K562 (cell line): ENCODE measurements around the gene AKAP13. TPM values are rescaled to one million over a fixed set of nuclear protein-coding genes. Genes with fewer than 3 reads are reported as not detected.
A peak's percentile ranks its signal among the peaks of the same experiment; 100 is the strongest.
"Not testable (repeated sequence)": the region's sequence is repeated elsewhere in the genome, so short reads cannot be mapped to it uniquely, and the experiment has no call there.

Experiments used
- ATAC-seq: fragments of 200-7000 bp; cut with Tn5 transposase; 3 replicates; pipeline ENCODE4 v1.9.1; 2020; ENCODE audit warnings: moderate library complexity
- BruUV-seq: library from RNA; stranded (reverse); fragments of 400-500 nt; replicated peaks from 2 replicates; lab custom pipeline; 2021; lab: Mats Ljungman, UMichigan
- CTCF ChIA-PET: fragments of 300-600 bp; formaldehyde crosslinking; extraction: SDS; loops from one replicate; lab custom pipeline; 2021; ENCODE audit warnings: low intra/inter-chr PET ratio; lab: Yijun Ruan, JAX
- POLR2A ChIA-PET: fragments of 300-600, 350-650 bp; sonication (Branson Sonifier 250); formaldehyde crosslinking; extraction: SDS; loops from one replicate; lab custom pipeline; 2021; ENCODE audit warnings: antibody characterized with exemption, inconsistent platforms; lab: Yijun Ruan, JAX
- DNase-seq, 4 experiments: peaks; one replicate each; pipeline versions ENCODE4 v3.0.0 to v3.0.0-alpha.2; 2011 to 2018; ENCODE audit warnings: low spot score in 3 of 4, mixed read lengths in 3 of 4; ENCODE audit errors: extremely low read depth in 1 of 4
- FAIRE-seq: peaks from 2 replicates; lab custom pipeline; 2011; peaks lifted over from hg19 to GRCh38; lab: Jason Lieb, UNC
- H2AFZ ChIP-seq: 2 replicates; pipeline ENCODE4 v1.6.0; 2011; ENCODE audit warnings: low read depth, low read length, control low read depth, inconsistent platforms
- H3K27ac ChIP-seq: fragments of 200-600 bp; 3 replicates; pipeline ENCODE4 v1.8.0; 2011; ENCODE audit warnings: low read depth, mild to moderate bottlenecking, control low read depth, inconsistent platforms, low read length, moderate library complexity, mixed read lengths; ENCODE audit errors: extremely low read depth
- H3K27me3 ChIP-seq, 2 experiments: fragments of 300-600 bp in 1 of 2; 2 replicates in 1 of 2; 3 replicates in 1 of 2; pipeline versions ENCODE4 v1.6.0 to v1.8.0; 2011; ENCODE audit warnings: inconsistent platforms in 2 of 2, low read length in 2 of 2, mild to moderate bottlenecking in 1 of 2, mixed read lengths in 1 of 2, moderate library complexity in 1 of 2; ENCODE audit not compliant: control insufficient read depth in 2 of 2, insufficient read depth in 2 of 2
- H3K36me3 ChIP-seq: fragments of 300-600 bp; 3 replicates; pipeline ENCODE4 v1.8.0; 2011; ENCODE audit warnings: mild to moderate bottlenecking, low read length, inconsistent platforms; ENCODE audit not compliant: control insufficient read depth, insufficient read depth
- H3K4me1 ChIP-seq, 2 experiments: fragments of 200-600 bp in 1 of 2; replicated peaks in 1 of 2; 2 replicates in 1 of 2; 3 replicates in 1 of 2; pipeline versions ENCODE4 v1.5.1 to v1.8.0; 2011; ENCODE audit warnings: inconsistent platforms in 2 of 2, low read length in 2 of 2, mild to moderate bottlenecking in 1 of 2, mixed read lengths in 1 of 2, moderate library complexity in 1 of 2; ENCODE audit not compliant: control insufficient read depth in 2 of 2, insufficient read depth in 2 of 2
- H3K4me2 ChIP-seq: 2 replicates; pipeline ENCODE4 v1.6.1; 2011; ENCODE audit warnings: low read length, control low read depth, inconsistent platforms, mixed read lengths; ENCODE audit not compliant: insufficient read depth
- H3K4me3 ChIP-seq: fragments of 200-600 bp; sonication (generic), shearing (Covaris generic); 2 replicates; pipeline ENCODE4 v1.5.1; 2016; ENCODE audit warnings: control low read depth, inconsistent platforms
- H3K79me2 ChIP-seq: fragments of 200-600 bp; 3 replicates; pipeline ENCODE4 v1.8.0; 2011; ENCODE audit warnings: low read length, inconsistent platforms; ENCODE audit not compliant: control insufficient read depth, insufficient read depth
- H3K9ac ChIP-seq, 2 experiments: 2 replicates each; pipeline versions ENCODE4 v1.6.0 to v1.6.1; 2011; ENCODE audit warnings: low read depth in 2 of 2, low read length in 2 of 2, control low read depth in 1 of 2, inconsistent platforms in 1 of 2, mild to moderate bottlenecking in 1 of 2, mixed read lengths in 1 of 2; ENCODE audit not compliant: insufficient read depth in 1 of 2
- H3K9me1 ChIP-seq: one replicate; pipeline ENCODE4 v1.6.0; 2011; ENCODE audit warnings: inconsistent platforms, mild to moderate bottlenecking, low read length, moderate library complexity; ENCODE audit not compliant: control insufficient read depth, insufficient read depth
- H3K9me3 ChIP-seq: replicated peaks from 2 replicates; pipeline ENCODE4 v1.5.1; 2011; ENCODE audit warnings: low read depth, low read length, inconsistent platforms; ENCODE audit not compliant: control insufficient read depth, insufficient read depth
- H4K20me1 ChIP-seq: replicated peaks from 2 replicates; pipeline ENCODE4 v1.6.1; 2011; ENCODE audit warnings: low read length, inconsistent platforms, mixed read lengths; ENCODE audit not compliant: control insufficient read depth, insufficient read depth
- NR2C1 ChIP-seq, 2 experiments: fragments of 450-650 bp; IDR thresholded peaks; 2 replicates each; pipeline ENCODE4 v1.6.1; 2017; ENCODE audit warnings: mild to moderate bottlenecking in 2 of 2, antibody characterized with exemption in 1 of 2, inconsistent platforms in 1 of 2, missing compliant biosample characterization in 1 of 2, missing genetic modification characterization in 1 of 2
- RBM25 ChIP-seq: fragments of 200-400 bp; formaldehyde crosslinking; IDR thresholded peaks from 2 replicates; pipeline ENCODE4 v1.6.1; 2018; ENCODE audit warnings: low read length, low read depth, moderate library complexity; ENCODE audit not compliant: severe bottlenecking
- WGBS: fragments of 100-300 bp; shearing (Covaris generic); methylation state at CpG from one replicate; pipeline ENCODE4 v1.1.6; 2016; ENCODE audit warnings: low coverage, mixed read lengths; ENCODE audit not compliant: insufficient coverage; ENCODE audit errors: missing lambda C conversion rate; 5-methylcytosine and 5-hydroxymethylcytosine counted together
- in situ Hi-C: fragments of 300-500 bp; cut with MboI; formaldehyde crosslinking; loops from 4 replicates; pipeline ENCODE4 v1.15.0; 2018; ENCODE audit warnings: inconsistent platforms, mixed read lengths
- intact Hi-C: fragments of 100-400 bp; cut with micrococcal nuclease; formaldehyde crosslinking; loops from 2 replicates; pipeline ENCODE4 v1.14.2; 2022
- polyA plus RNA-seq, 8 experiments: library from polyadenylated mRNA; depleted of rRNA in 4 of 8; stranded (reverse) in 5 of 8; unstranded in 3 of 8; fragments of >200 nt; fragmentation: Nextera tagmentation in 2 of 8; fragmentation: Illumina TruSeq in 1 of 8; extraction: Ambion mirVana in 2 of 8; extraction: Trizol in 1 of 8; gene quantifications; 2 replicates each; pipeline versions ENCODE4 v1.2.1 to v1.2.3, GENCODE V29; 2011 to 2014; ENCODE audit warnings: inconsistent platforms in 1 of 8, missing spikeins in 1 of 8
- total RNA-seq, 7 experiments: library from RNA; depleted of rRNA in 6 of 7; stranded (reverse); fragments of >200 nt in 6 of 7; fragmentation: Illumina TruSeq in 2 of 7; extraction: Trizol in 2 of 7; gene quantifications; 2 replicates each; pipeline versions ENCODE4 v1.2.1 to v1.2.3, GENCODE V29; 2011 to 2021; ENCODE audit warnings: low replicate concordance in 1 of 7

AKAP13 gene
- total and polyA plus RNA-seq, 9 of the 15 experiments (the other 6 are each of a cell fraction or from before 2014, with no cell fraction given), result 0.03 to 1.7 (median 0.42) TPM

DNA sequence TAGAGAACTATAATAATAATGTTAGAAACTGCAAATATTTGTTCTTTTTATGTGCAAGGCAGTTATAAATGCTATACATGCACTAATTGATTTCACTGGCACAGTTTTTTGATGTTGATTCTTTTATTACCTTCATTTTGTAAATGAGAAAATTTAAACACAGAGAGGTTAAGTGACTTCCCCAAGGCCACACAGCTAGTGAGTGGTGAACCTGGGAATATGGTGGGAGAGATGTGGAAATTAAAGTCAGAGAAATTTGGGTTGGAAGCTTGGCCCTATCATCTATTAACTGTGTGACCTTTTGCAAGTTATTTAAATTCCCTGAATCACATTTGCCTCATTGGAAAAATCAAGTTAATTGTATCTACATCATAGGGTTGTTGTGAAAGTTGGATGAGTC, 39.6 kb upstream of the AKAP13 start:
- no peaks in the 10 kb centered on the region for H3K9me3 ChIP-seq
- DNase-seq, result no peak
- no peaks in the 10 kb centered on the region for H3K79me2 ChIP-seq
- ATAC-seq, result no peak
- BruUV-seq, result no TSS peak
- TF ChIP-seq NR2C1 (IDR thresholded peaks at IDR 0.05) (no peak), NR2C1 (tag; IDR thresholded peaks at IDR 0.05) (no peak), RBM25 (peak; percentile 79)
- no peak overlapping the region for H2AFZ ChIP-seq
- intact Hi-C loops, result no loop called here
- ChIA-PET CTCF (no interaction called here), POLR2A (no interaction called here)
- no peak overlapping the region for H3K4me3 ChIP-seq
- H3K4me1 ChIP-seq, result no peaks in the 10 kb centered on the region
- no peak for FAIRE-seq
- H4K20me1 ChIP-seq, result no peaks in the 10 kb centered on the region
- no peaks in the 10 kb centered on the region for H3K9me1 ChIP-seq
- no peak overlapping the region for H3K4me2 ChIP-seq
- no peaks in the 10 kb centered on the region for H3K27me3 ChIP-seq
- H3K36me3 ChIP-seq, result no peaks in the 10 kb centered on the region
- in situ Hi-C loops, result no loop called here
- H3K9ac ChIP-seq, result no peak overlapping the region
- H3K27ac ChIP-seq, result no peak overlapping the region

DNA sequence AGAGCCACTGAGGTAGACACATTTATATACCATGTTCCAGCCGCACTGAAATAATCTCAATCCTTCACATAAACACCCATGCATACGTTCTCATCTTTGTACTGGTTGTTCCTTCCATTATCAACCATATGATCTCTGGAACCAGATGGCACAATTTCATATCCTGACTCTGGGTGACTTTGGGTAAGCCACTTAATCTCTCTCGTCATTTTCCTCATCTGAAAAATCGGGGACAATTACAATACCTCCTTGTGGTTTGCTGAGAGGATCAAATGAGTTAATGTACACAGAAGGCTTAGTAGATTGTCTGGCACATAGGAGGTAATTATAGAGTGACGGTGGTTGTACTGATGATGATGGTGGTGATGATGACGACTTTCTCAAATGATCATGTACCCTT, 38.2 kb upstream of the AKAP13 start:
- POLR2A ChIA-PET, H3K9ac ChIP-seq, DNase-seq, in situ Hi-C loops, CTCF ChIA-PET, H4K20me1 ChIP-seq, intact Hi-C loops, H3K9me1 ChIP-seq, H2AFZ ChIP-seq, H3K79me2 ChIP-seq, H3K27me3 ChIP-seq, H3K4me3 ChIP-seq, ATAC-seq, H3K36me3 ChIP-seq, H3K27ac ChIP-seq, H3K9me3 ChIP-seq, H3K4me2 ChIP-seq, H3K4me1 ChIP-seq, BruUV-seq: not testable (repeated sequence)
- 0% methylated on average over 6 of the region's 6 CpGs for WGBS
- FAIRE-seq, result peak; percentile 11

DNA sequence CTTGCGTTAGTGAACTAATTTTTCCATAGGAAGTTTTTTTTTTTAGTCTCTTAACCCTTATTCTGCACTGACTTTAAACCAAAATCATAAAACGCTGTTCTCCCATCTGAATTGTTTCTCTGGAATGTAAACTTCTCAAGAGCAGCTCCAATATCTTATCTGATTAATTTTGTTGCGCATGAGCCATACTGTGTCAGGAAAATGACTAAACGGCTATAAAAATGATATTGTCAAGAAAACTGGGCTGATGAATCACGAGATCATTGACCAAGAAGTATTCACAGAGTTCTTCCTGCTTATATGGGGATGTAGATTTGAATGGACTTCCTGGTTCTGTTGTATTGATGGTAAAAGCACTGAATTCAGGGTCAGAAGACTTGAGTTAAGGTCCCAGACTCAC, 37.0 kb upstream of the AKAP13 start:
- H4K20me1 ChIP-seq, intact Hi-C loops, H3K9me1 ChIP-seq, CTCF ChIA-PET, POLR2A ChIA-PET, H2AFZ ChIP-seq, H3K9ac ChIP-seq, DNase-seq, FAIRE-seq, ATAC-seq, H3K27me3 ChIP-seq, H3K79me2 ChIP-seq, H3K27ac ChIP-seq, H3K4me2 ChIP-seq, H3K4me1 ChIP-seq, H3K9me3 ChIP-seq, H3K36me3 ChIP-seq, H3K4me3 ChIP-seq, in situ Hi-C loops, BruUV-seq: not testable (repeated sequence)
- WGBS, result 3% methylated on average over 4 of the region's 5 CpGs

DNA sequence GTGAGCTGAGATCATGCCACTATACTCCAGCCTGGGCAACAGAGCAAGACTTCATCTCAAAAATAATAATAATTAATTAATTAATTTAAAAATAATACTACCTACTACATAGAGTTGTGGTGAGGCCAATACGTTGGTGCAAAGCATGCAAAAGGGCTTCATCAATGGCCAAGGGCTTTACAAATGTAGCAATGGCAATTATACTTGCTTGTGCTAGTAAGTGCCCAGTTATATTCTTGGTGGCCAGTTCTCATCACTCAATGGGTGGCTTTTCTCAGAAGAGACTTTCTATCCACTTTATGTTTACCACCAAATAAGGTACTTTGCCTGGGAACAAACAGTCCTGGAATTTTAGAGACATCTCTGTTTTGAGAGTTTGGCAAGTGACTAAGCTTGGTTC, 36.2 kb upstream of the AKAP13 start:
- H3K27me3 ChIP-seq, H3K4me3 ChIP-seq, H3K9me1 ChIP-seq, POLR2A ChIA-PET, H3K27ac ChIP-seq, in situ Hi-C loops, DNase-seq, H3K9me3 ChIP-seq, intact Hi-C loops, H3K9ac ChIP-seq, H3K4me1 ChIP-seq, BruUV-seq, H2AFZ ChIP-seq, H3K4me2 ChIP-seq, CTCF ChIA-PET, H4K20me1 ChIP-seq, ATAC-seq, H3K79me2 ChIP-seq, FAIRE-seq, H3K36me3 ChIP-seq: not testable (repeated sequence)
- WGBS, result 0% methylated on average over 1 of the region's 1 CpG
